ENCODE measurements around the gene LCE3A. TPM values are rescaled to one million over a fixed set of nuclear protein-coding genes. Genes with fewer than 3 reads are reported as not detected.
"Not testable (repeated sequence)": the region's sequence is repeated elsewhere in the genome, so short reads cannot be mapped to it uniquely, and the experiment has no call there.

Gene LCE3A
- total RNA-seq, 1 experiment from 2014 or later = not detected

DNA sequence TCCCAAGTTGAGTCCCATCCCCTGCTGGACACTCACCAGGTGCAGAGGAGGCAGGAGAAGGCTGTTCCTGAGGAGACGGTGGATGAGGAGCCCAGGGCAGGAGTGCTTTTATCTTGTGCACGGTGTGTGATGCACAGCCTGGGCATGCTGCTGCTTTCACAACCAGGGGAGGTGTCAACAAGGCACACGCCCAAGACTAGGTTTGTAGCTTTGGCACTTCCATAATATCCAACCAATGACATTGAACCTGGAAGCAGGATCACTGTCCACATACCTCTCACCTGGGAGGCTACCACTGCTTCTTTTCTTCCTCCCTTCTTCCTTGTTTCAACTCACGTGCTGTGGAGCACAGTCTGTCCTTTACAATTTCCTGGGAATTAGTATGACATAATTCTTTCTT lies 42.5 kb downstream of the LCE3A start, which contains the start of gene LCE3D:
Gene LCE3D, minus strand, starts transcription at position 84 of the 400 bp plus-strand sequence. CDS start 580 bp downstream, outside the sequence.
- intact Hi-C loops (cut with micrococcal nuclease) = loop anchor here (5.0 kb wide), 1 partner anchor 37 kb away; no protein-coding TSS in a partner anchor
- RAD21 ChIA-PET (ENCODE audit: low non-redundant PET in 1 of 2, low total read pairs in 2 of 2, uncharacterized antibody in 2 of 2, unreplicated experiment in 2 of 2) = no interaction called here
- no peak within 1 kb of the TSS for H3K4me2 ChIP-seq (ENCODE audit: low read length)
- CTCF ChIA-PET = no interaction called here
- POLR2A ChIA-PET = no interaction called here
- H3K4me3 ChIP-seq (replicated peaks in 1 of 2; ENCODE audit: low read depth in 1 of 2, low read length in 2 of 2) = no peak within 1 kb of the TSS
- H3K4me1 ChIP-seq (ENCODE audit: control insufficient read depth in 1 of 2, insufficient read depth in 2 of 2, low read length in 2 of 2) = no peaks in the 10 kb centered on the region
- no peaks in the 10 kb centered on the region for H3K9me3 ChIP-seq (ENCODE audit: control insufficient read depth in 1 of 2, insufficient read depth in 1 of 2, low read depth in 1 of 2, low read length in 2 of 2)
- DNase-seq (ENCODE audit: low read depth, low spot score) (no peak), ATAC-seq (no peak)
- no peak for TF ChIP-seq TCF7L2 (IDR thresholded peaks at IDR 0.05; ENCODE audit: borderline replicate concordance, extremely low read depth, insufficient read depth, insufficient read length)
- TF ChIP-seq EZH2 (IDR thresholded peaks at IDR 0.05) = no peak
- TF ChIP-seq ZFX (IDR thresholded peaks at IDR 0.05) = no peak
- no peak for TF ChIP-seq SIN3A (IDR thresholded peaks at IDR 0.05; ENCODE audit: low read depth)
- H3K27ac ChIP-seq (ENCODE audit: low read depth, low read length) = no peak within 1 kb of the TSS
- H2AFZ ChIP-seq (ENCODE audit: low read depth, low read length, poor library complexity, severe bottlenecking) = no peak within 1 kb of the TSS
- no peaks in the 10 kb centered on the region for H3K79me2 ChIP-seq (ENCODE audit: insufficient read depth, low read length)
- BruUV-seq (replicated peaks) = no TSS peak
- H4K20me1 ChIP-seq (ENCODE audit: insufficient read depth) = no peaks in the 10 kb centered on the region
- H3K36me3 ChIP-seq (ENCODE audit: control insufficient read depth in 1 of 2, insufficient read depth in 2 of 2, low read length in 2 of 2) = no peaks in the 10 kb centered on the region
- H3K9me2 ChIP-seq (ENCODE audit: insufficient read depth) = no peaks in the 10 kb centered on the region
- no peak within 1 kb of the TSS for H3K9ac ChIP-seq (ENCODE audit: low read length)
- H3K27me3 ChIP-seq (ENCODE audit: insufficient read depth, low read length) = peaks cover 19% of the 10 kb centered on the region; the same call in 1 of the 2 replicates

DNA sequence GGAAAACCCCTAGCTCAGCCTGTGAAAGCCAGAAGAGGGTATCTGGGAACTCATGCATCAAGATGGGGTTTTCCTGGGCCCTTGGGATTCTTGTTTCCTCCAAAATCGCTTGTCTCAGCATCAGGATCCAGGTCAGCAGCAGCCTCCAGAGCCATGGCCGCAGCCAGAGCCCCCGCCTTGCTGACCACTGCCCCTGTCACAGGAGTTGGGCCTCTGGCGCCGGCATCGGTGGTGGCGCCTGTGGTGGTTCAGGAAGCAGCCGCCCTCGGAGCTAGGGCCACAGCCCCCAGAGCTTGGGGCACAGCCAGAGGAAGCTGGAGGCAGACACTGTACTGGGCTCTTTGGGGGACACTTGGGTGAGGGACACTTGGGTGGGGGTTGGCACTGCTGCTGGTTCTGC lies 43.4 kb downstream of the LCE3A start:
- intact Hi-C loops (cut with micrococcal nuclease); BruUV-seq (replicated peaks); H2AFZ ChIP-seq (ENCODE audit: low read depth, low read length, poor library complexity, severe bottlenecking); H3K4me1 ChIP-seq (ENCODE audit: control insufficient read depth in 1 of 2, insufficient read depth in 2 of 2, low read length in 2 of 2); CTCF ChIA-PET; DNase-seq (ENCODE audit: low read depth, low spot score); ATAC-seq; H3K4me2 ChIP-seq (ENCODE audit: low read length); H3K36me3 ChIP-seq (ENCODE audit: control insufficient read depth in 1 of 2, insufficient read depth in 2 of 2, low read length in 2 of 2); H3K4me3 ChIP-seq (replicated peaks in 1 of 2; ENCODE audit: low read depth in 1 of 2, low read length in 2 of 2); POLR2A ChIA-PET; H3K79me2 ChIP-seq (ENCODE audit: insufficient read depth, low read length); H3K27ac ChIP-seq (ENCODE audit: low read depth, low read length); H3K9ac ChIP-seq (ENCODE audit: low read length); RAD21 ChIA-PET (ENCODE audit: low non-redundant PET in 1 of 2, low total read pairs in 2 of 2, uncharacterized antibody in 2 of 2, unreplicated experiment in 2 of 2); H4K20me1 ChIP-seq (ENCODE audit: insufficient read depth); H3K9me3 ChIP-seq (ENCODE audit: control insufficient read depth in 1 of 2, insufficient read depth in 1 of 2, low read depth in 1 of 2, low read length in 2 of 2); H3K9me2 ChIP-seq (ENCODE audit: insufficient read depth): not testable (repeated sequence)
- peaks cover 28% of the 10 kb centered on the region for H3K27me3 ChIP-seq (ENCODE audit: insufficient read depth, low read length)

All from HCT116 (cell line).